DOHH2 (cell line): Measurements from ENCODE around the gene TSPAN12.

Source experiments
- EZH2phosphoT487 ChIP-seq: fragments of 200-600 bp; sonication (generic); IDR thresholded peaks from 2 replicates; pipeline ENCODE4 v1.6.1; 2017; ENCODE audit warnings: borderline replicate concordance, mild to moderate bottlenecking, antibody characterized with exemption, low read length, moderate library complexity, mixed read lengths
- TF ChIP-seq, protein P1 (sequence below): fragments of 200-600 bp; sonication (generic); IDR thresholded peaks from one replicate; pipeline ENCODE4 v1.5.1; 2014; ENCODE audit warnings: antibody characterized with exemption, mild to moderate bottlenecking, low read depth, low read length; ENCODE audit not compliant: poor library complexity, severe bottlenecking

DNA sequence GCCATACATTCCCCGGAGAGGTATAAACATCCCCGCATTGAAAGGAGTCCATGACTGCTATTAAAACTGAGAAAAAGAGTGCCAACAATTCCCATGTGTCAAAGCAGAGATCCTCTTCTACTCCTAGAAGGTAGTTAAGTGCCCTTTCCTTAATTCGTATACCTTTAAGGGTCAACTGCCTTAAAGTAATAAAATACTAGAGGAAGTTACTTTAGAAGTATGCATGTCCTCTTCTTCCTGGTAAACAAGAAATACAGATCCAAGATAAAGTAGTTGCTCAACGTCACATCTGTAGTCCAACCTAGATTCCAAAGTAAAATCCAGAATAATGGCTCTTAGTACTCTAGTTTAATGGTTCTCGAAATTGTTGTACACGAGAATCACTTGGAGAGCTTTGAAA is 1.5 kb upstream of the TSPAN12 start:
- TF ChIP-seq, protein P1, sequence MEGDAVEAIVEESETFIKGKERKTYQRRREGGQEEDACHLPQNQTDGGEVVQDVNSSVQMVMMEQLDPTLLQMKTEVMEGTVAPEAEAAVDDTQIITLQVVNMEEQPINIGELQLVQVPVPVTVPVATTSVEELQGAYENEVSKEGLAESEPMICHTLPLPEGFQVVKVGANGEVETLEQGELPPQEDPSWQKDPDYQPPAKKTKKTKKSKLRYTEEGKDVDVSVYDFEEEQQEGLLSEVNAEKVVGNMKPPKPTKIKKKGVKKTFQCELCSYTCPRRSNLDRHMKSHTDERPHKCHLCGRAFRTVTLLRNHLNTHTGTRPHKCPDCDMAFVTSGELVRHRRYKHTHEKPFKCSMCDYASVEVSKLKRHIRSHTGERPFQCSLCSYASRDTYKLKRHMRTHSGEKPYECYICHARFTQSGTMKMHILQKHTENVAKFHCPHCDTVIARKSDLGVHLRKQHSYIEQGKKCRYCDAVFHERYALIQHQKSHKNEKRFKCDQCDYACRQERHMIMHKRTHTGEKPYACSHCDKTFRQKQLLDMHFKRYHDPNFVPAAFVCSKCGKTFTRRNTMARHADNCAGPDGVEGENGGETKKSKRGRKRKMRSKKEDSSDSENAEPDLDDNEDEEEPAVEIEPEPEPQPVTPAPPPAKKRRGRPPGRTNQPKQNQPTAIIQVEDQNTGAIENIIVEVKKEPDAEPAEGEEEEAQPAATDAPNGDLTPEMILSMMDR: no peak
- TF ChIP-seq EZH2phosphoT487: no peak
